HCT116 (cell line): ENCODE data around the gene CNTF. TPM values are rescaled to one million over a fixed set of nuclear protein-coding genes. Genes with fewer than 3 reads are reported as not detected.

Experiments used
- ATAC-seq: fragments of 200-7000 bp; cut with Tn5 transposase; 2 replicates; pipeline ENCODE4 v1.9.1; 2020; ENCODE audit warnings: mild to moderate bottlenecking, moderate library complexity
- BruUV-seq: library from RNA; stranded (reverse); fragments of 400-500 nt; replicated peaks from 2 replicates; lab custom pipeline; 2021; lab: Mats Ljungman, UMichigan
- CTCF ChIA-PET: fragments of 300-600 bp; sonication (Branson Sonifier 250); formaldehyde crosslinking; loops from one replicate; lab custom pipeline; 2021; ENCODE audit warnings: antibody characterized with exemption; lab: Charles Lee
- POLR2A ChIA-PET: fragments of 300-600, 350-600 bp; sonication (Branson Sonifier 250); formaldehyde crosslinking; loops from one replicate; lab custom pipeline; 2021; ENCODE audit warnings: antibody characterized with exemption; lab: Charles Lee
- RAD21 ChIA-PET, 2 experiments: fragments of 300-600 bp; sonication (Branson Sonifier 250); formaldehyde crosslinking; loops; one replicate each; lab custom pipeline; 2023; ENCODE audit warnings: low total read pairs in 2 of 2; ENCODE audit not compliant: uncharacterized antibody in 2 of 2, unreplicated experiment in 2 of 2, low non-redundant PET in 1 of 2; lab: Charles Lee
- DNase-seq: peaks from one replicate; pipeline ENCODE4 v3.0.0-alpha.2; 2010; ENCODE audit warnings: low read depth, low spot score
- H2AFZ ChIP-seq: fragments of 200-600 bp; shearing (Covaris generic), sonication (generic); 2 replicates; pipeline ENCODE4 v1.6.1; 2017; ENCODE audit warnings: low read depth, mixed run types, mixed read lengths, antibody characterized with exemption, low read length; ENCODE audit not compliant: poor library complexity, severe bottlenecking
- H3K27ac ChIP-seq: 2 replicates; pipeline ENCODE4 v1.5.1; 2012; ENCODE audit warnings: low read depth, low read length
- H3K27me3 ChIP-seq: fragments of 200-600 bp; sonication (generic); 2 replicates; pipeline ENCODE4 v1.6.1; 2016; ENCODE audit warnings: mixed run types, low read length, mixed read lengths; ENCODE audit not compliant: insufficient read depth
- H3K36me3 ChIP-seq, 2 experiments: fragments of 200-500 bp in 1 of 2; fragments of 200-600 bp in 1 of 2; sonication (Bioruptor generic) in 1 of 2; sonication (generic) in 1 of 2; 2 replicates each; pipeline versions ENCODE4 v1.5.1 to v1.6.1; 2014 to 2016; ENCODE audit warnings: low read length in 2 of 2, inconsistent platforms in 1 of 2, mixed read lengths in 1 of 2, mixed run types in 1 of 2; ENCODE audit not compliant: insufficient read depth in 2 of 2, control insufficient read depth in 1 of 2
- H3K4me1 ChIP-seq, 2 experiments: fragments of 200-600 bp in 1 of 2; sonication (generic) in 1 of 2; 2 replicates each; pipeline versions ENCODE4 v1.5.1 to v1.6.1; 2012 to 2017; ENCODE audit warnings: low read length in 2 of 2, inconsistent platforms in 1 of 2, mild to moderate bottlenecking in 1 of 2, mixed read lengths in 1 of 2, mixed run types in 1 of 2, moderate library complexity in 1 of 2; ENCODE audit not compliant: insufficient read depth in 2 of 2, control insufficient read depth in 1 of 2
- H3K4me2 ChIP-seq: fragments of 200-600 bp; sonication (generic); 2 replicates; pipeline ENCODE4 v1.6.1; 2017; ENCODE audit warnings: mixed run types, low read length, mixed read lengths
- H3K4me3 ChIP-seq, 2 experiments: fragments of 200-600 bp in 1 of 2; sonication (generic) in 1 of 2; replicated peaks in 1 of 2; 2 replicates each; pipeline ENCODE4 v1.5.1; 2011 to 2016; ENCODE audit warnings: low read length in 2 of 2, control low read depth in 1 of 2, low read depth in 1 of 2, mild to moderate bottlenecking in 1 of 2, mixed read lengths in 1 of 2, mixed run types in 1 of 2
- H3K79me2 ChIP-seq: fragments of 200-600 bp; sonication (generic); 2 replicates; pipeline ENCODE4 v1.6.1; 2017; ENCODE audit warnings: mild to moderate bottlenecking, mixed run types, low read length, moderate library complexity, mixed read lengths; ENCODE audit not compliant: insufficient read depth
- H3K9ac ChIP-seq: fragments of 200-600 bp; sonication (generic); 2 replicates; pipeline ENCODE4 v1.6.1; 2016; ENCODE audit warnings: low read length, mixed read lengths
- H3K9me2 ChIP-seq: fragments of 200-600 bp; sonication (generic), shearing (Covaris generic); 2 replicates; pipeline ENCODE4 v1.6.1; 2017; ENCODE audit warnings: mixed run types, mild to moderate bottlenecking, moderate library complexity; ENCODE audit not compliant: insufficient read depth
- H3K9me3 ChIP-seq, 2 experiments: fragments of 200-500 bp in 1 of 2; fragments of 200-600 bp in 1 of 2; sonication (Bioruptor generic) in 1 of 2; sonication (generic) in 1 of 2; 2 replicates each; pipeline ENCODE4 v1.6.1; 2014 to 2017; ENCODE audit warnings: low read length in 2 of 2, mixed read lengths in 2 of 2, inconsistent platforms in 1 of 2, low read depth in 1 of 2, mild to moderate bottlenecking in 1 of 2, mixed run types in 1 of 2, moderate library complexity in 1 of 2; ENCODE audit not compliant: control insufficient read depth in 1 of 2, insufficient read depth in 1 of 2
- H4K20me1 ChIP-seq: fragments of 200-600 bp; sonication (generic), shearing (Covaris generic); 2 replicates; pipeline ENCODE4 v1.6.1; 2017; ENCODE audit warnings: mixed run types, mild to moderate bottlenecking, moderate library complexity; ENCODE audit not compliant: insufficient read depth
- ELF1 ChIP-seq: IDR thresholded peaks from 2 replicates; pipeline ENCODE4 v1.6.1; 2012; ENCODE audit warnings: low read depth, borderline replicate concordance
- FOSL1 ChIP-seq: IDR thresholded peaks from 2 replicates; pipeline ENCODE4 v1.6.1; 2012; ENCODE audit warnings: low read depth
- SP1 ChIP-seq: IDR thresholded peaks from 2 replicates; pipeline ENCODE4 v1.6.1; 2012; ENCODE audit warnings: low read depth
- ZNF274 ChIP-seq: fragments of 200-500 bp; sonication (Bioruptor generic); IDR thresholded peaks from 2 replicates; pipeline ENCODE4 v1.6.1; 2014; ENCODE audit warnings: mild to moderate bottlenecking, low read depth, low read length, inconsistent platforms
- intact Hi-C: fragments of 100-400 bp; cut with micrococcal nuclease; formaldehyde crosslinking; loops from 2 replicates; pipeline ENCODE4 v1.10.0; 2022
- total RNA-seq: library from RNA; stranded (reverse); gene quantifications from one replicate; pipeline ENCODE4 v1.2.1, GENCODE V29; 2021; ENCODE audit not compliant: unreplicated experiment
- TF ChIP-seq, protein P1 (sequence below), 3 experiments: fragments of 200-600 bp in 1 of 3; sonication (generic) in 1 of 3; IDR thresholded peaks in 2 of 3; conservative IDR thresholded peaks in 1 of 3; 2 replicates each; pipeline ENCODE4 v1.5.1; 2012 to 2017; ENCODE audit warnings: low read depth in 2 of 3, low read length in 2 of 3, antibody characterized with exemption in 1 of 3, borderline replicate concordance in 1 of 3, control low read depth in 1 of 3, mild to moderate bottlenecking in 1 of 3, mixed read lengths in 1 of 3, mixed run types in 1 of 3, moderate library complexity in 1 of 3; ENCODE audit not compliant: insufficient read depth in 1 of 3
- TF ChIP-seq, protein P2 (sequence below): IDR thresholded peaks from 2 replicates; pipeline ENCODE4 v1.6.1; 2012; ENCODE audit warnings: low read depth
- TF ChIP-seq, protein P3 (sequence below): IDR thresholded peaks from 2 replicates; pipeline ENCODE4 v1.6.1; 2011; ENCODE audit warnings: mild to moderate bottlenecking, low read length, moderate library complexity; ENCODE audit not compliant: insufficient replicate concordance; ENCODE audit errors: extremely low read depth

CNTF gene
- total RNA-seq, 1 experiment from 2014 or later = 2.3 TPM

DNA sequence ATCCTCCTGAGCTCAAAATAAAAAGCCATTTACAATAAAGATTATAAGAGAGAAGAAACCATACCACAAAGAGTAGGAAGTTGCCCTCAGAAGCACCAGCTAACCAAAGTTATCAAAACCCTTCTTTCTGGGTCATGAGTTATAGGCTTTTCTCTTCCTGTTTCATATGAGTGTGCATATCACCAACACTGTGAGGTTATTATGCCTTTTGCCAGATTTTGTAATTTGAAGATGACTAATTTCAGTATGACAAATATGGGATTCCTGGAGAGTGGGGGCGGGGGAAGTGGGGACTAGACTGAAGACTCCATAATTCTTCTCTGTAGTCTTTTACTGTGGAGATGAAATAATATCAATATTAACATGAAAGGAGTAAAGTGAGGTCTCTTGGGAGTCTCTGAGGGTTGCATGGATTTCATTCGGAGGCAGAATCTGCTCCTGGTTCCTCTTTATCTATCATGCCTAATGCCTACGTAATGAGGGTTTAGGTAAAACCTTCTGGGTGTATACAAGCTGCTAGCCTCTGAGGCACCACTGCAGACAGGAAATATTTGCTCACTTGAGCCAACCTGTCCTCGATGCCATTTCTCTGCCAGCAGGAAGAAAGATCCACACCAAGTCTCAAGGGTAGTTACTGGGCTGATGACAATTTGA, 48.9 kb upstream of the CNTF start (continued):
- TF ChIP-seq, protein P1, sequence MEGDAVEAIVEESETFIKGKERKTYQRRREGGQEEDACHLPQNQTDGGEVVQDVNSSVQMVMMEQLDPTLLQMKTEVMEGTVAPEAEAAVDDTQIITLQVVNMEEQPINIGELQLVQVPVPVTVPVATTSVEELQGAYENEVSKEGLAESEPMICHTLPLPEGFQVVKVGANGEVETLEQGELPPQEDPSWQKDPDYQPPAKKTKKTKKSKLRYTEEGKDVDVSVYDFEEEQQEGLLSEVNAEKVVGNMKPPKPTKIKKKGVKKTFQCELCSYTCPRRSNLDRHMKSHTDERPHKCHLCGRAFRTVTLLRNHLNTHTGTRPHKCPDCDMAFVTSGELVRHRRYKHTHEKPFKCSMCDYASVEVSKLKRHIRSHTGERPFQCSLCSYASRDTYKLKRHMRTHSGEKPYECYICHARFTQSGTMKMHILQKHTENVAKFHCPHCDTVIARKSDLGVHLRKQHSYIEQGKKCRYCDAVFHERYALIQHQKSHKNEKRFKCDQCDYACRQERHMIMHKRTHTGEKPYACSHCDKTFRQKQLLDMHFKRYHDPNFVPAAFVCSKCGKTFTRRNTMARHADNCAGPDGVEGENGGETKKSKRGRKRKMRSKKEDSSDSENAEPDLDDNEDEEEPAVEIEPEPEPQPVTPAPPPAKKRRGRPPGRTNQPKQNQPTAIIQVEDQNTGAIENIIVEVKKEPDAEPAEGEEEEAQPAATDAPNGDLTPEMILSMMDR (IDR thresholded peaks at IDR 0.05 in 2 of 3, conservative IDR thresholded peaks at IDR 0.05 in 1 of 3; ENCODE audit: borderline replicate concordance in 1 of 3, insufficient read depth in 1 of 3, low read depth in 2 of 3, low read length in 2 of 3) = no peak
- peak; percentile 38; the same call in 1 of the 2 replicates for TF ChIP-seq SP1

DNA sequence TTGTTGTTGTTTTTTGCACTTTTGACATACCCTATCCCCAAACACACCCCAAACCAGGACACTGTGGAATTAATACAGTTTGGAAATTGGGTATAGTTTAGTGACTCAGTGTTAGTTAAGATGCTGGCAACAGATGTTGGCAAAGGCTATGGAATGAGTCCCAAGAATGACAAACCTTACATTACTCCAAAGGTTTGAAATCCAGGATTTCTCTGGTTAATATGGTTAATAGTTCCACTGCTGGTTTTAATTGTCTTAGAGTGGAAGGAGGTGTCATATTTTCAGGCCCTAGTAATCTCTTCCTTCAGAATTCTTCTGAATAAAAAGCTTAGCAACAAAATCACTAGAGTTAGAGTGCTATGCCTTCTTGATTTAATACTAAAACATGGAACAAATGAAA, 47.6 kb upstream of the CNTF start:
- no peaks in the 10 kb centered on the region for H3K9me3 ChIP-seq
- DNase-seq = no peak
- ChIA-PET POLR2A (no interaction called here), CTCF (no interaction called here), RAD21 (no interaction called here)
- no peaks in the 10 kb centered on the region for H4K20me1 ChIP-seq
- no peaks in the 10 kb centered on the region for H3K9me2 ChIP-seq
- no peaks in the 10 kb centered on the region for H3K27me3 ChIP-seq
- H3K36me3 ChIP-seq = no peaks in the 10 kb centered on the region
- ATAC-seq = no peak
- no TSS peak for BruUV-seq
- intact Hi-C loops = loop anchor here (5.0 kb wide), 5 partner anchors 327 to 908 kb away; partner anchors contain the start of genes FAM111A, MED19, TMX2 and ZDHHC5
- H3K9ac ChIP-seq = no peak overlapping the region
- no peak overlapping the region for H2AFZ ChIP-seq
- H3K4me3 ChIP-seq = no peak overlapping the region
- H3K4me1 ChIP-seq = peaks cover 14 to 29% of the 10 kb centered on the region in 2 experiments
- peaks cover 17% of the 10 kb centered on the region for H3K79me2 ChIP-seq
- H3K27ac ChIP-seq = no peak overlapping the region
- TF ChIP-seq, protein P2, sequence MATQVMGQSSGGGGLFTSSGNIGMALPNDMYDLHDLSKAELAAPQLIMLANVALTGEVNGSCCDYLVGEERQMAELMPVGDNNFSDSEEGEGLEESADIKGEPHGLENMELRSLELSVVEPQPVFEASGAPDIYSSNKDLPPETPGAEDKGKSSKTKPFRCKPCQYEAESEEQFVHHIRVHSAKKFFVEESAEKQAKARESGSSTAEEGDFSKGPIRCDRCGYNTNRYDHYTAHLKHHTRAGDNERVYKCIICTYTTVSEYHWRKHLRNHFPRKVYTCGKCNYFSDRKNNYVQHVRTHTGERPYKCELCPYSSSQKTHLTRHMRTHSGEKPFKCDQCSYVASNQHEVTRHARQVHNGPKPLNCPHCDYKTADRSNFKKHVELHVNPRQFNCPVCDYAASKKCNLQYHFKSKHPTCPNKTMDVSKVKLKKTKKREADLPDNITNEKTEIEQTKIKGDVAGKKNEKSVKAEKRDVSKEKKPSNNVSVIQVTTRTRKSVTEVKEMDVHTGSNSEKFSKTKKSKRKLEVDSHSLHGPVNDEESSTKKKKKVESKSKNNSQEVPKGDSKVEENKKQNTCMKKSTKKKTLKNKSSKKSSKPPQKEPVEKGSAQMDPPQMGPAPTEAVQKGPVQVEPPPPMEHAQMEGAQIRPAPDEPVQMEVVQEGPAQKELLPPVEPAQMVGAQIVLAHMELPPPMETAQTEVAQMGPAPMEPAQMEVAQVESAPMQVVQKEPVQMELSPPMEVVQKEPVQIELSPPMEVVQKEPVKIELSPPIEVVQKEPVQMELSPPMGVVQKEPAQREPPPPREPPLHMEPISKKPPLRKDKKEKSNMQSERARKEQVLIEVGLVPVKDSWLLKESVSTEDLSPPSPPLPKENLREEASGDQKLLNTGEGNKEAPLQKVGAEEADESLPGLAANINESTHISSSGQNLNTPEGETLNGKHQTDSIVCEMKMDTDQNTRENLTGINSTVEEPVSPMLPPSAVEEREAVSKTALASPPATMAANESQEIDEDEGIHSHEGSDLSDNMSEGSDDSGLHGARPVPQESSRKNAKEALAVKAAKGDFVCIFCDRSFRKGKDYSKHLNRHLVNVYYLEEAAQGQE = no peak
- TF ChIP-seq, protein P1 (IDR thresholded peaks at IDR 0.05 in 2 of 3, conservative IDR thresholded peaks at IDR 0.05 in 1 of 3; ENCODE audit: borderline replicate concordance in 1 of 3, insufficient read depth in 1 of 3, low read depth in 2 of 3, low read length in 2 of 3) = no peak
- TF ChIP-seq ZNF274 (no peak), ELF1 (no peak), SP1 (no peak), FOSL1 (no peak)
- TF ChIP-seq, protein P3, sequence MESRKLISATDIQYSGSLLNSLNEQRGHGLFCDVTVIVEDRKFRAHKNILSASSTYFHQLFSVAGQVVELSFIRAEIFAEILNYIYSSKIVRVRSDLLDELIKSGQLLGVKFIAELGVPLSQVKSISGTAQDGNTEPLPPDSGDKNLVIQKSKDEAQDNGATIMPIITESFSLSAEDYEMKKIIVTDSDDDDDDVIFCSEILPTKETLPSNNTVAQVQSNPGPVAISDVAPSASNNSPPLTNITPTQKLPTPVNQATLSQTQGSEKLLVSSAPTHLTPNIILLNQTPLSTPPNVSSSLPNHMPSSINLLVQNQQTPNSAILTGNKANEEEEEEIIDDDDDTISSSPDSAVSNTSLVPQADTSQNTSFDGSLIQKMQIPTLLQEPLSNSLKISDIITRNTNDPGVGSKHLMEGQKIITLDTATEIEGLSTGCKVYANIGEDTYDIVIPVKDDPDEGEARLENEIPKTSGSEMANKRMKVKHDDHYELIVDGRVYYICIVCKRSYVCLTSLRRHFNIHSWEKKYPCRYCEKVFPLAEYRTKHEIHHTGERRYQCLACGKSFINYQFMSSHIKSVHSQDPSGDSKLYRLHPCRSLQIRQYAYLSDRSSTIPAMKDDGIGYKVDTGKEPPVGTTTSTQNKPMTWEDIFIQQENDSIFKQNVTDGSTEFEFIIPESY = no peak
- H3K4me2 ChIP-seq = no peak overlapping the region
